ENCODE data around the gene MKNK1. TPM values are rescaled to one million over a fixed set of nuclear protein-coding genes. Genes with fewer than 3 reads are reported as not detected.

Gene MKNK1
- total RNA-seq, 4 donors from 2014 or later: 15.8 to 39.1 (median 27.4) TPM

DNA sequence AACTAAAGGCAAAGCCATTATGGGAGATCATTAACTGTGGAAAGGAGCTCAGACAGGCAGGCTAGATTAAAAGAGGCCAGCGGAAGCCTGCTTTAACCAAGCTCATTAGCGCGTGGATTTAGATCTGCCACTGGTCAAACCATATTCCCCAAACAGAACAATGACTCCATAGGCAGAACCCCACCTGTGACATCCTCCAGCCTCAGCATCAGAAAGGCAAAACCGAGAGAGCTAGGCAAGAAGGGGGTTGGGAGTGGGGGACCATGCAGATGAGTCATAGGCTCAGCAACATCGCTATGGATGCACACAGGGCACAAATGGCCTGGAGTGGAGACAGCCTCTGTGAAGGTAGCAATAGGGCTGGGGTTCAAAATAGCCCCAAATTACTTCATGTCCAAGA lies 20.6 kb downstream of the MKNK1 start:
- no peak overlapping the region for H3K27ac ChIP-seq
- no peaks in the 10 kb centered on the region for H3K27me3 ChIP-seq
- H3K9me3 ChIP-seq: no peaks in the 10 kb centered on the region
- no peak for DNase-seq (ENCODE audit: low spot score in 2 of 2)
- H3K36me3 ChIP-seq: peaks cover 73% of the 10 kb centered on the region
- no peak overlapping the region for H3K4me3 ChIP-seq
- H3K4me1 ChIP-seq: no peaks in the 10 kb centered on the region
- 93% methylated on average over 5 of the region's 5 CpGs for WGBS
- no peak for TF ChIP-seq EP300 (IDR thresholded peaks at IDR 0.05)
- no peak for TF ChIP-seq POLR2A (IDR thresholded peaks at IDR 0.05)
- no peak for TF ChIP-seq POLR2AphosphoS5 (IDR thresholded peaks at IDR 0.05)

DNA sequence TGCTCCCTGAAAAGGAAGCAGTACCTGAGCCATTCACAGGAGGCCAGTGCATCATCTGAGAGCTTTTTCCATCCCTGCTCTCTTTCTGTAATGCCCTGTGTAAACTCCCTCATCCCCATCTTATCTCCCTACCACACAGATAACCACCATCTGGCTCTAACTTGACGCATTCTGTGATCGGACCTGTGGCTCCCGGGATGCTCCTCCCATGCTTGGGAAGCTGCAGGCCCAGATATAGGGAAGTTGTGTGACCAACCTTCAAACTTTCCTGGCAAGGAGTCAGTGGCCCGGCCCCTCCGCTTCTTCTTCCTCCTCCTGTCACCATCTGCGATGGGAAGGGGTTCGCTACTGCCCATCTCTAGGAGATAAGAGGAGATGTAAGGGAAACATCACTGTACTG lies 21.1 kb downstream of the MKNK1 start:
- Histone ChIP-seq H3K27me3 (no peaks in the 10 kb centered on the region), H3K36me3 (peaks cover 77% of the 10 kb centered on the region), H3K4me3 (no peak overlapping the region), H3K9me3 (no peaks in the 10 kb centered on the region), H3K27ac (no peak overlapping the region), H3K4me1 (no peaks in the 10 kb centered on the region)
- DNase-seq (ENCODE audit: low spot score in 2 of 2): no peak
- TF ChIP-seq POLR2AphosphoS5 (IDR thresholded peaks at IDR 0.05): no peak
- no peak for TF ChIP-seq POLR2A (IDR thresholded peaks at IDR 0.05)
- TF ChIP-seq, protein P1, sequence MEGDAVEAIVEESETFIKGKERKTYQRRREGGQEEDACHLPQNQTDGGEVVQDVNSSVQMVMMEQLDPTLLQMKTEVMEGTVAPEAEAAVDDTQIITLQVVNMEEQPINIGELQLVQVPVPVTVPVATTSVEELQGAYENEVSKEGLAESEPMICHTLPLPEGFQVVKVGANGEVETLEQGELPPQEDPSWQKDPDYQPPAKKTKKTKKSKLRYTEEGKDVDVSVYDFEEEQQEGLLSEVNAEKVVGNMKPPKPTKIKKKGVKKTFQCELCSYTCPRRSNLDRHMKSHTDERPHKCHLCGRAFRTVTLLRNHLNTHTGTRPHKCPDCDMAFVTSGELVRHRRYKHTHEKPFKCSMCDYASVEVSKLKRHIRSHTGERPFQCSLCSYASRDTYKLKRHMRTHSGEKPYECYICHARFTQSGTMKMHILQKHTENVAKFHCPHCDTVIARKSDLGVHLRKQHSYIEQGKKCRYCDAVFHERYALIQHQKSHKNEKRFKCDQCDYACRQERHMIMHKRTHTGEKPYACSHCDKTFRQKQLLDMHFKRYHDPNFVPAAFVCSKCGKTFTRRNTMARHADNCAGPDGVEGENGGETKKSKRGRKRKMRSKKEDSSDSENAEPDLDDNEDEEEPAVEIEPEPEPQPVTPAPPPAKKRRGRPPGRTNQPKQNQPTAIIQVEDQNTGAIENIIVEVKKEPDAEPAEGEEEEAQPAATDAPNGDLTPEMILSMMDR (IDR thresholded peaks at IDR 0.05): no peak
- 77% methylated on average over 7 of the region's 7 CpGs for WGBS

DNA sequence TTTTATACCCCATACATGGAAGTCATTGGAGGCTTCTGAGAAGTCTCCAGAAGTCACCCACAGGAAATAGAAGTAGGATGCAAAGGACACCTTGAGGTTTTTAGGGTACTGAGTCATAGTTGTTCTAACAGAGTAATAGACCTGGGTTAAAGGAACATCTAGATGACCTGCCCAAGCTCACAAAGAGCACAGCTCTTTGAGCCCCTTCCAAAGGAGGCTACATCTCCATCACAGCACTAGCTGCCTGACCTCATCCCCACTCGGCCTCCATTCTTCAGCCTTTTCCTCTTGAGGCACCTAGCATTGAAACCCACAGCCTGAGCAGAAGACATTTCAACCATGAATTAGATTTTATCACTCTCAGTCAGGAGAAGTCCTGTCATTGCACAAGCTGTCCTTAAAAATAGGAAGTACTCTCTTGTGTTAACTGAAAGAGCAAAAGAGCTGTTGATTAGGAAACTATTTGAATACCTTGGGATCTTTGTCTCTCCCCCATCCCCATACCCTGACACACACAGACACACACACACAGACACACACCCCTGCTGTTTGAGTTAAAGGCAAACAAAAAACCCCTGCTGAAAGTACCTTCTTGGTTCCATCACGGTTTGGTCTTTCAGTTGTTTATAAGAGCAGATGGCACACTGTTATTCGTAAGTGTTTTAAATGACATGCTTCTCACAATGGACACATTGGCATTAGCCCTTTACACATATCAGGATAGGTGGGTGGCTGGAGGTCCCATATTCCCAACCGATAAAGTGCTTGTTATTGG lies 22.2 kb downstream of the MKNK1 start:
- peaks cover 80% of the 10 kb centered on the region for H3K36me3 ChIP-seq

DNA sequence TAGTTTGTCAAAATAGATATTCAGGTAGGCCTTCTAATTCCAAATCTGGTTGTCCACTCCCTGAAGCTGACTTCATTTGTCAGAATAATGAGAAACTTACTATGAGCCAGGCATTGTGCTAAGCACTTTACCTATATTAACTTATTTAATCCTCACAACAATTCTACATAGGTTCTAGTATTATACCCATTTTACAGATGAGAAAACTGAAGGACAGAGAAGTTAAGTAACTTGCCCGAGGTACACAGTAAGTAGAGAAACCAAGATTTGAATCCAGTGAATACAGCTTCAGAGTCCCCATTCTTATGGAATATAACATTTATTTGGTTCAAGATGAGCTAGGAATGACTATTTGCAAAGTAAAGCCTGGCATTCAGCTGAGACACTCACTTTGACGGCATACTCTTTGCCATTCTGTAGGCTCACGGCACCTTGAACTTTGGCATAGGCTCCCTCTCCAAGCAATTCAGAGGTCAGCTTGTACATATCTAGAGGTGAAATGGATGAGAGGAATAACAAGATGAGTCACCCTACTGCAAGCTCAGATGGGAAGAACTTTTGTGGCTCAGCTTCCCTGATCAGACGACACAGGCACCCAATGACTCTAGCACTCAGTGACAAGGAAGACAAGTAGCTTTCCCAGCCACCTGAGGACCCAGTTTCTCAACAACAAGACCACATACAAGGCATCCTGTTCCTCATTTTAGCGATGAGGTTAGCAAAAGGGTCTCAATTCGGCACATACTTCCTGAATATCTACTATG lies 23.7 kb downstream of the MKNK1 start:
- no peak for TF ChIP-seq POLR2AphosphoS5 (IDR thresholded peaks at IDR 0.05)
- no peak for TF ChIP-seq POLR2A (IDR thresholded peaks at IDR 0.05)
- no peak for TF ChIP-seq EP300 (IDR thresholded peaks at IDR 0.05)
- TF ChIP-seq, protein P1 (IDR thresholded peaks at IDR 0.05): no peak
- H3K4me1 ChIP-seq: no peaks in the 10 kb centered on the region
- peaks cover 84% of the 10 kb centered on the region for H3K36me3 ChIP-seq
- DNase-seq (ENCODE audit: low spot score in 2 of 2): no peak
- no peak overlapping the region for H3K27ac ChIP-seq
- H3K9me3 ChIP-seq: no peaks in the 10 kb centered on the region
- no peaks in the 10 kb centered on the region for H3K27me3 ChIP-seq
- WGBS: 85% methylated on average over 6 of the region's 6 CpGs
- H3K4me3 ChIP-seq: no peak overlapping the region

More for the DNA sequence above, 22.2 kb downstream of the MKNK1 start:
- H3K4me3 ChIP-seq: no peak overlapping the region
- no peak overlapping the region for H3K27ac ChIP-seq
- no peaks in the 10 kb centered on the region for H3K9me3 ChIP-seq
- H3K27me3 ChIP-seq: no peaks in the 10 kb centered on the region
- DNase-seq (ENCODE audit: low spot score in 2 of 2): no peak
- no peaks in the 10 kb centered on the region for H3K4me1 ChIP-seq
- TF ChIP-seq POLR2A (IDR thresholded peaks at IDR 0.05) (no peak), POLR2AphosphoS5 (IDR thresholded peaks at IDR 0.05) (no peak), EP300 (IDR thresholded peaks at IDR 0.05) (no peak)
- TF ChIP-seq, protein P1 (IDR thresholded peaks at IDR 0.05): no peak
- WGBS: 81% methylated on average over 4 of the region's 4 CpGs

DNA sequence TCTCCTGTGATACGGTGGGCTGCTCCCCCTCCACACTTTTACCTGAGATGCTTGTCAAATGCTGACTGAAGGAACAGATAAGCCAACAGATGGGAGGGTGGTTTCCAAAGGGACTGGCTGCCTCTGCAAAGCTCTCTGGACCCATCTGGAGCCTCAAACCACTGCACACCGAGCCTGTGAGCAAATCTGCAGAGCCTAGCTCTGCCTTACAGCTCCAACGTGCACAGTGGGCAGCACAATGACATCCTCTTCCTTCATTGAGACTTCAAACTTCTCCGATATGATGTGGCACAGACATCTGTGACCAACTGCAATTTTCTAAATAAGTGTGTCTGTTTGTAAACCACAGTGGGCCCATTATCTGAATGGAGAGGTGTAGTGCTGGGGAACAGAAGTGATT lies 26.4 kb downstream of the MKNK1 start:
- TF ChIP-seq, protein P1 (IDR thresholded peaks at IDR 0.05): no peak
- TF ChIP-seq POLR2A (IDR thresholded peaks at IDR 0.05) (no peak), POLR2AphosphoS5 (IDR thresholded peaks at IDR 0.05) (no peak), EP300 (IDR thresholded peaks at IDR 0.05) (no peak)
- H3K4me3 ChIP-seq: no peak overlapping the region
- H3K27me3 ChIP-seq: no peaks in the 10 kb centered on the region
- H3K36me3 ChIP-seq: peaks cover 78% of the 10 kb centered on the region
- DNase-seq (ENCODE audit: low spot score in 2 of 2): no peak
- H3K9me3 ChIP-seq: no peaks in the 10 kb centered on the region
- 88% methylated on average over 4 of the region's 4 CpGs for WGBS
- H3K4me1 ChIP-seq: no peaks in the 10 kb centered on the region
- H3K27ac ChIP-seq: no peak overlapping the region

Measured in suprapubic skin (tissue), 4 donors.